Mesothelial cell of epicardium (in vitro differentiated cells): ENCODE measurements around the gene DAW1. TPM values are rescaled to one million over a fixed set of nuclear protein-coding genes. Genes with fewer than 3 reads are reported as not detected.

Source experiments
- DNase-seq, 2 experiments: peaks; one replicate each; pipeline ENCODE4 v3.0.0; 2021; ENCODE audit warnings: low spot score in 2 of 2; ENCODE audit not compliant: unreplicated experiment in 2 of 2
- H3K27ac Mint-ChIP-seq: 2 replicates; pipeline ENCODE4 v1.8.0; 2021; ENCODE audit warnings: mixed read lengths
- H3K27me3 Mint-ChIP-seq: 2 replicates; pipeline ENCODE4 v1.8.0; 2021; ENCODE audit warnings: low read depth, mixed read lengths
- H3K36me3 Mint-ChIP-seq: 2 replicates; pipeline ENCODE4 v1.8.0; 2021; ENCODE audit warnings: mixed read lengths
- H3K4me1 Mint-ChIP-seq: 2 replicates; pipeline ENCODE4 v1.8.0; 2021; ENCODE audit warnings: mixed read lengths
- H3K4me3 Mint-ChIP-seq: 2 replicates; pipeline ENCODE4 v1.8.0; 2021; ENCODE audit warnings: mild to moderate bottlenecking, moderate library complexity, mixed read lengths
- H3K9me3 Mint-ChIP-seq: 2 replicates; pipeline ENCODE4 v1.8.0; 2021; ENCODE audit warnings: mixed read lengths
- CTCF ChIP-seq: fragments of 200-600 bp; sonication (generic); IDR thresholded peaks from one replicate; pipeline ENCODE4 v1.5.0; 2021; ENCODE audit warnings: antibody characterized with exemption; ENCODE audit not compliant: unreplicated experiment
- total RNA-seq: library from RNA; stranded (reverse); gene quantifications from 3 replicates; pipeline ENCODE4 v1.2.1, GENCODE V29; 2021

Gene DAW1
- total RNA-seq, 1 donor from 2014 or later: not detected

- Mint-ChIP-seq H3K4me3 (no peak overlapping the region), H3K9me3 (peaks cover 6% of the 10 kb centered on the region), H3K27me3 (no peaks in the 10 kb centered on the region), H3K4me1 (no peaks in the 10 kb centered on the region), H3K36me3 (no peaks in the 10 kb centered on the region), H3K27ac (no peak overlapping the region)
- no peak for DNase-seq
- no peak for TF ChIP-seq CTCF
These were observed 88.9 kb downstream of the DAW1 start for GRCh38 chr2:227960317-227960716.

- no peak for TF ChIP-seq CTCF
- Mint-ChIP-seq H3K4me1 (no peaks in the 10 kb centered on the region), H3K4me3 (no peak overlapping the region), H3K36me3 (no peaks in the 10 kb centered on the region), H3K27ac (no peak overlapping the region), H3K9me3 (no peaks in the 10 kb centered on the region), H3K27me3 (peaks cover 10% of the 10 kb centered on the region)
- no peak for DNase-seq
These were observed 100.3 kb downstream of the DAW1 start for GRCh38 chr2:227971619-227972230.

- H3K36me3 Mint-ChIP-seq: no peaks in the 10 kb centered on the region
- H3K4me1 Mint-ChIP-seq: no peaks in the 10 kb centered on the region
- no peak for DNase-seq
- no peak for TF ChIP-seq CTCF
- H3K27me3 Mint-ChIP-seq: peaks cover 9% of the 10 kb centered on the region
- H3K9me3 Mint-ChIP-seq: no peaks in the 10 kb centered on the region
- no peak overlapping the region for H3K4me3 Mint-ChIP-seq
- H3K27ac Mint-ChIP-seq: no peak overlapping the region
These were observed 101.8 kb downstream of the DAW1 start for GRCh38 chr2:227973241-227973640.

Other genes starting within 250 kb of the DAW1 start
- gene SCYGR5, start 204.8 kb upstream of the DAW1 start, total RNA-seq: not detected in 3 replicates
- 11.3 to 11.9 TPM (median 11.4 TPM) in 3 replicates for gene SLC19A3, start 153.6 kb upstream of the DAW1 start, total RNA-seq
- gene SCYGR6, start 146.9 kb upstream of the DAW1 start, total RNA-seq: not detected in 3 replicates
- not detected in 3 replicates for gene SCYGR7, start 143.3 kb upstream of the DAW1 start, total RNA-seq
- gene SCYGR8, start 125.7 kb upstream of the DAW1 start, total RNA-seq: not detected in 3 replicates
- 0.36 TPM in 1 of 3 replicates, not detected in the others for gene CCL20, start 57.8 kb upstream of the DAW1 start, total RNA-seq